K562 (cell line): ENCODE results near the gene GNG3. TPM values are rescaled to one million over a fixed set of nuclear protein-coding genes. Genes with fewer than 3 reads are reported as not detected.

Source experiments
- ARID3B ChIP-seq: fragments of 250-450 bp; sonication (Bioruptor Pico); IDR thresholded peaks from 2 replicates; pipeline ENCODE4 v1.4.0; 2020; ENCODE audit warnings: borderline replicate concordance
- CHCHD3 ChIP-seq: fragments of 250-450 bp; sonication (Bioruptor Pico); IDR thresholded peaks from 2 replicates; pipeline ENCODE4 v2.1.2; 2022; ENCODE audit warnings: mild to moderate bottlenecking
- DMBX1 ChIP-seq: fragments of 250-450 bp; sonication (Bioruptor Pico); IDR thresholded peaks from 2 replicates; pipeline ENCODE4 v1.8.0; 2022; ENCODE audit warnings: inconsistent platforms, mild to moderate bottlenecking, moderate library complexity, borderline replicate concordance
- ELF1 ChIP-seq: fragments of 200-800 bp; sonication (Bioruptor generic); IDR thresholded peaks from 2 replicates; pipeline ENCODE4 v1.6.1; 2016; ENCODE audit warnings: missing genetic modification characterization, missing compliant biosample characterization
- KDM5B ChIP-seq: fragments of 200-600 bp; sonication (generic); IDR thresholded peaks from 2 replicates; pipeline ENCODE4 v1.6.1; 2012; ENCODE audit warnings: low read depth, mild to moderate bottlenecking, moderate library complexity, low read length, control low read depth, inconsistent platforms; ENCODE audit not compliant: insufficient replicate concordance
- MEIS2 ChIP-seq: fragments of 450-650 bp; IDR thresholded peaks from 2 replicates; pipeline ENCODE4 v1.6.1; 2014; ENCODE audit warnings: mild to moderate bottlenecking; ENCODE audit not compliant: partially characterized antibody
- MTA3 ChIP-seq: fragments of 450-650 bp; formaldehyde crosslinking; IDR thresholded peaks from 2 replicates; pipeline ENCODE4 v1.6.1; 2017; ENCODE audit warnings: mild to moderate bottlenecking, borderline replicate concordance
- NBN ChIP-seq: fragments of 450-650 bp; IDR thresholded peaks from 2 replicates; pipeline ENCODE4 v1.6.1; 2016; ENCODE audit warnings: low read depth, mild to moderate bottlenecking
- POLR2AphosphoS2 ChIP-seq: IDR thresholded peaks from 2 replicates; pipeline ENCODE4 v1.6.1; 2012; ENCODE audit warnings: low read length, improper control_type of control experiment
- POLR2H ChIP-seq: IDR thresholded peaks from 2 replicates; pipeline ENCODE4 v1.6.1; 2016; ENCODE audit warnings: missing genetic modification characterization, low read depth, mild to moderate bottlenecking, control low read depth, missing compliant biosample characterization, moderate library complexity
- TAF1 ChIP-seq: IDR thresholded peaks from 2 replicates; pipeline ENCODE4 v1.6.1; 2011; ENCODE audit warnings: mild to moderate bottlenecking, low read length, moderate library complexity; ENCODE audit not compliant: insufficient read depth, control insufficient read depth, severe bottlenecking; ENCODE audit errors: extremely low read depth
- ZNF830 ChIP-seq: fragments of 250-450 bp; sonication (Bioruptor Pico); IDR thresholded peaks from 2 replicates; pipeline ENCODE4 v1.5.0; 2021; ENCODE audit warnings: mild to moderate bottlenecking
- polyA plus RNA-seq, 8 experiments: library from polyadenylated mRNA; depleted of rRNA in 4 of 8; stranded (reverse) in 5 of 8; unstranded in 3 of 8; fragments of >200 nt; fragmentation: Nextera tagmentation in 2 of 8; fragmentation: Illumina TruSeq in 1 of 8; extraction: Ambion mirVana in 2 of 8; extraction: Trizol in 1 of 8; gene quantifications; 2 replicates each; pipeline versions ENCODE4 v1.2.1 to v1.2.3, GENCODE V29; 2011 to 2014; ENCODE audit warnings: inconsistent platforms in 1 of 8, missing spikeins in 1 of 8
- total RNA-seq, 7 experiments: library from RNA; depleted of rRNA in 6 of 7; stranded (reverse); fragments of >200 nt in 6 of 7; fragmentation: Illumina TruSeq in 2 of 7; extraction: Trizol in 2 of 7; gene quantifications; 2 replicates each; pipeline versions ENCODE4 v1.2.1 to v1.2.3, GENCODE V29; 2011 to 2021; ENCODE audit warnings: low replicate concordance in 1 of 7

Gene GNG3
- total and polyA plus RNA-seq, 9 of the 15 experiments (the other 6 are each of a cell fraction or from before 2014, with no cell fraction given), result 0.07 TPM; not detected in 8

GRCh38 chr11:62727165-62727871 lies 19.8 kb downstream of the GNG3 start, which contains the start of gene HNRNPUL2 (continued):
- TF ChIP-seq KDM5B, result peak; percentile 92
- peak; percentile 85; the same call in 1 of the 2 replicates for TF ChIP-seq POLR2AphosphoS2
- peak; percentile 88; the same call in 1 of the 2 replicates for TF ChIP-seq MTA3
- peak; percentile 66 for TF ChIP-seq ELF1 (tag)
- no peak; the same call in 1 of the 2 replicates for TF ChIP-seq CHCHD3 (CRISPR knock-in tag)
- TF ChIP-seq POLR2H (tag), result peak; percentile 91
- TF ChIP-seq DMBX1, result peak; percentile 49; the same call in 1 of the 2 replicates
- 0 out of 2 replicates have a peak, but pooled peaks have one; percentile 34 for TF ChIP-seq ARID3B (CRISPR knock-in tag)
- peak; percentile 73 for TF ChIP-seq TAF1
- TF ChIP-seq ZNF830 (CRISPR knock-in tag), result no peak
- TF ChIP-seq MEIS2, result peak; percentile 89
- TF ChIP-seq NBN, result 0 out of 2 replicates have a peak, but pooled peaks have one; percentile 47
- TF ChIP-seq, all 486 proteins: peak for 145
